H1 (cell line): ENCODE measurements around the gene NID2. TPM values are rescaled to one million over a fixed set of nuclear protein-coding genes. Genes with fewer than 3 reads are reported as not detected.

Experiments used
- CTCF ChIA-PET: fragments of 300-600 bp; sonication (Branson Sonifier 250); formaldehyde crosslinking; loops from one replicate; lab custom pipeline; 2021; ENCODE audit not compliant: partially characterized antibody; lab: Charles Lee
- POLR2A ChIA-PET: fragments of 300-600 bp; sonication (Branson Sonifier 250); formaldehyde crosslinking; loops from one replicate; lab custom pipeline; 2021; ENCODE audit warnings: inconsistent platforms; ENCODE audit not compliant: partially characterized antibody; lab: Charles Lee
- DNase-seq, 2 experiments: peaks; one replicate each; pipeline versions ENCODE4 v3.0.0 to v3.0.0-alpha.2; 2010 to 2022; ENCODE audit warnings: low spot score in 2 of 2, low read depth in 1 of 2, mixed read lengths in 1 of 2
- FAIRE-seq: peaks from 2 replicates; lab custom pipeline; 2011; peaks lifted over from hg19 to GRCh38; lab: Jason Lieb, UNC
- H2AFZ ChIP-seq: 2 replicates; pipeline ENCODE4 v1.8.1; 2012; ENCODE audit warnings: low read length, inconsistent platforms
- H2AK5ac ChIP-seq: 2 replicates; pipeline ENCODE4 v1.6.1; 2013; ENCODE audit warnings: low read depth, low read length
- H2BK120ac ChIP-seq: replicated peaks from 2 replicates; pipeline ENCODE3; 2013; ENCODE audit warnings: low read depth, low read length, inconsistent platforms
- H2BK12ac ChIP-seq: 2 replicates; pipeline ENCODE4 v1.6.1; 2013; ENCODE audit warnings: low read depth, low read length
- H2BK15ac ChIP-seq: 2 replicates; pipeline ENCODE4 v1.6.1; 2013; ENCODE audit warnings: low read length
- H2BK20ac ChIP-seq: 2 replicates; pipeline ENCODE4 v1.6.1; 2013; ENCODE audit warnings: low read length
- H2BK5ac ChIP-seq: 2 replicates; pipeline ENCODE4 v1.6.1; 2013; ENCODE audit warnings: low read depth, low read length
- H3K14ac ChIP-seq: 2 replicates; pipeline ENCODE4 v1.6.1; 2013; ENCODE audit warnings: inconsistent platforms; ENCODE audit not compliant: insufficient read length
- H3K18ac ChIP-seq: 2 replicates; pipeline ENCODE4 v1.6.1; 2013; ENCODE audit warnings: low read length; ENCODE audit errors: extremely low read depth
- H3K23ac ChIP-seq: 2 replicates; pipeline ENCODE4 v1.6.1; 2013; ENCODE audit warnings: inconsistent platforms; ENCODE audit not compliant: insufficient read length
- H3K23me2 ChIP-seq: 2 replicates; pipeline ENCODE4 v1.6.1; 2013; ENCODE audit warnings: low read depth, low read length
- H3K27ac ChIP-seq: 2 replicates; pipeline ENCODE4 v1.6.1; 2011; ENCODE audit warnings: low read depth, low read length, inconsistent platforms
- H3K27me3 ChIP-seq, 4 experiments: replicated peaks in 1 of 4; 1 replicate in 1 of 4; 2 replicates in 3 of 4; pipeline versions ENCODE4 v1.6.1 to v1.8.1; 2011 to 2013; ENCODE audit warnings: low read length in 3 of 4, mild to moderate bottlenecking in 3 of 4, inconsistent platforms in 2 of 4, mixed read lengths in 2 of 4, moderate library complexity in 1 of 4; ENCODE audit not compliant: control insufficient read depth in 3 of 4, insufficient read depth in 3 of 4; ENCODE audit errors: extremely low read depth in 1 of 4
- H3K36me3 ChIP-seq, 4 experiments: 2 replicates each; pipeline versions ENCODE4 v1.6.1 to v1.8.1; 2011 to 2013; ENCODE audit warnings: mild to moderate bottlenecking in 4 of 4, low read length in 3 of 4, moderate library complexity in 2 of 4, control low read depth in 1 of 4, inconsistent platforms in 1 of 4; ENCODE audit not compliant: insufficient read depth in 4 of 4, control insufficient read depth in 2 of 4
- H3K4ac ChIP-seq: replicated peaks from 2 replicates; pipeline ENCODE3; 2013; ENCODE audit warnings: low read length, low read depth, mixed read lengths, inconsistent platforms; ENCODE audit not compliant: insufficient read length
- H3K4me1 ChIP-seq, 4 experiments: replicated peaks in 1 of 4; 1 replicate in 1 of 4; 2 replicates in 3 of 4; pipeline versions ENCODE4 v1.6.1 to v1.8.1; 2011 to 2013; ENCODE audit warnings: low read length in 3 of 4, inconsistent platforms in 2 of 4, mixed read lengths in 1 of 4; ENCODE audit not compliant: insufficient read depth in 4 of 4, control insufficient read depth in 3 of 4
- H3K4me2 ChIP-seq, 2 experiments: 2 replicates each; pipeline versions ENCODE4 v1.6.1 to v1.8.1; 2011 to 2013; ENCODE audit warnings: low read depth in 2 of 2, low read length in 2 of 2, control low read depth in 1 of 2, inconsistent platforms in 1 of 2, mild to moderate bottlenecking in 1 of 2; ENCODE audit not compliant: insufficient read depth in 1 of 2
- H3K4me3 ChIP-seq, 4 experiments: fragments of 200-600, 300-600 bp in 1 of 4; sonication (generic), shearing (Covaris generic), sonication (Bioruptor Twin) in 1 of 4; 2 replicates each; pipeline versions ENCODE4 v1.5.1 to v1.8.1; 2011 to 2016; ENCODE audit warnings: low read length in 4 of 4, low read depth in 3 of 4, control low read depth in 2 of 4, inconsistent platforms in 2 of 4, mild to moderate bottlenecking in 2 of 4, mixed read lengths in 1 of 4, moderate library complexity in 1 of 4; ENCODE audit not compliant: insufficient read depth in 2 of 4; ENCODE audit errors: extremely low read depth in 1 of 4
- H3K56ac ChIP-seq: replicated peaks from 2 replicates; pipeline ENCODE3; 2013; ENCODE audit warnings: low read depth, mild to moderate bottlenecking, mixed read lengths, low read length, inconsistent platforms; ENCODE audit not compliant: insufficient read length
- H3K79me1 ChIP-seq: 2 replicates; pipeline ENCODE4 v1.6.1; 2013; ENCODE audit warnings: low read depth, low read length, control low read depth
- H3K79me2 ChIP-seq, 2 experiments: 2 replicates each; pipeline versions ENCODE4 v1.6.1 to v1.8.1; 2012 to 2013; ENCODE audit warnings: low read length in 2 of 2, mild to moderate bottlenecking in 2 of 2, inconsistent platforms in 1 of 2; ENCODE audit not compliant: insufficient read depth in 2 of 2, control insufficient read depth in 1 of 2
- H3K9ac ChIP-seq, 4 experiments: replicated peaks in 1 of 4; 1 replicate in 1 of 4; 2 replicates in 3 of 4; pipeline versions ENCODE4 v1.6.1 to v1.8.1; 2011 to 2013; ENCODE audit warnings: low read depth in 3 of 4, low read length in 3 of 4, control low read depth in 2 of 4, mild to moderate bottlenecking in 2 of 4, moderate library complexity in 2 of 4, inconsistent platforms in 1 of 4; ENCODE audit errors: extremely low read depth in 1 of 4
- H3K9me3 ChIP-seq, 2 experiments: 2 replicates each; pipeline versions ENCODE4 v1.6.1 to v1.8.1; 2012 to 2013; ENCODE audit warnings: mild to moderate bottlenecking in 2 of 2, moderate library complexity in 2 of 2, control low read depth in 1 of 2, inconsistent platforms in 1 of 2, low read depth in 1 of 2, low read length in 1 of 2, mixed read lengths in 1 of 2; ENCODE audit not compliant: insufficient read depth in 2 of 2
- H4K20me1 ChIP-seq, 2 experiments: replicated peaks in 1 of 2; 2 replicates each; pipeline versions ENCODE3 to v1.8.1; 2011 to 2013; ENCODE audit warnings: inconsistent platforms in 2 of 2, low read length in 2 of 2, mild to moderate bottlenecking in 1 of 2; ENCODE audit not compliant: insufficient read depth in 2 of 2, control insufficient read depth in 1 of 2
- H4K5ac ChIP-seq: 2 replicates; pipeline ENCODE4 v1.6.1; 2013; ENCODE audit warnings: low read length, low read depth, mixed read lengths, inconsistent platforms; ENCODE audit not compliant: insufficient read length
- H4K8ac ChIP-seq: 2 replicates; pipeline ENCODE4 v1.8.0; 2013; ENCODE audit warnings: mild to moderate bottlenecking, moderate library complexity, low read length, inconsistent platforms; ENCODE audit not compliant: insufficient read depth; ENCODE audit errors: extremely low read depth
- H4K91ac ChIP-seq: replicated peaks from 2 replicates; pipeline ENCODE3; 2013; ENCODE audit warnings: low read length, mixed read lengths, inconsistent platforms; ENCODE audit not compliant: insufficient read length
- CBX8 ChIP-seq: fragments of 300-800, 300-1000 bp; sonication (generic); IDR thresholded peaks from 2 replicates; pipeline ENCODE4 v1.7.1; 2016; ENCODE audit warnings: low read depth, low read length, borderline replicate concordance
- CHD1 ChIP-seq: IDR thresholded peaks from 2 replicates; pipeline ENCODE4 v1.6.1; 2012; ENCODE audit warnings: low read depth, low read length, improper control_type of control experiment
- CREB1 ChIP-seq: IDR thresholded peaks from 2 replicates; pipeline ENCODE4 v1.6.1; 2012; ENCODE audit warnings: inconsistent platforms
- RAD21 ChIP-seq, 2 experiments: IDR thresholded peaks in 1 of 2; conservative IDR thresholded peaks in 1 of 2; 2 replicates each; pipeline ENCODE4 v1.6.1; 2011; ENCODE audit warnings: low read depth in 2 of 2, low read length in 2 of 2, improper control_type of control experiment in 1 of 2, inconsistent platforms in 1 of 2, mild to moderate bottlenecking in 1 of 2, moderate library complexity in 1 of 2
- TCF12 ChIP-seq: IDR thresholded peaks from 2 replicates; pipeline ENCODE4 v1.6.1; 2011; ENCODE audit warnings: low read depth, mild to moderate bottlenecking, low read length
- WGBS, 2 experiments: shearing (Covaris generic) in 1 of 2; methylation state at CpG; one replicate each; pipeline versions ENCODE4 v1.1.6 to v1.1.7; 2013 to 2015; ENCODE audit warnings: low lambda C conversion rate in 2 of 2, mixed read lengths in 2 of 2, inconsistent platforms in 1 of 2, low coverage in 1 of 2, missing lambda C conversion rate in 1 of 2; ENCODE audit not compliant: insufficient replicate concordance in 2 of 2, insufficient coverage in 1 of 2, insufficient read length in 1 of 2; ENCODE audit errors: extremely low coverage in 1 of 2, missing lambda C conversion rate in 1 of 2; 5-methylcytosine and 5-hydroxymethylcytosine counted together
- polyA plus RNA-seq, 7 experiments: library from polyadenylated mRNA; depleted of rRNA in 3 of 7; stranded (reverse) in 5 of 7; unstranded in 2 of 7; fragments of >200 nt in 5 of 7; fragments of 200-250 nt in 2 of 7; gene quantifications; 1 replicate in 5 of 7; 2 replicates in 1 of 7; 4 replicates in 1 of 7; pipeline versions ENCODE4 v1.2.1 to v1.2.3, GENCODE V29; 2011 to 2013; ENCODE audit warnings: missing spikeins in 2 of 7, mixed read lengths in 2 of 7
- total RNA-seq: library from RNA; stranded (reverse); fragmentation: NEBNext Ultra II Directional; extraction: Animal tissue kit (Norgen Biotek cat#: 25700); gene quantifications from 2 replicates; pipeline ENCODE4 v1.2.1, GENCODE V29; 2021

Gene NID2
- total and polyA plus RNA-seq, 2 of the 8 experiments (the other 6 are each of a cell fraction or from before 2014, with no cell fraction given) = 6.1 to 12.6 TPM

DNA sequence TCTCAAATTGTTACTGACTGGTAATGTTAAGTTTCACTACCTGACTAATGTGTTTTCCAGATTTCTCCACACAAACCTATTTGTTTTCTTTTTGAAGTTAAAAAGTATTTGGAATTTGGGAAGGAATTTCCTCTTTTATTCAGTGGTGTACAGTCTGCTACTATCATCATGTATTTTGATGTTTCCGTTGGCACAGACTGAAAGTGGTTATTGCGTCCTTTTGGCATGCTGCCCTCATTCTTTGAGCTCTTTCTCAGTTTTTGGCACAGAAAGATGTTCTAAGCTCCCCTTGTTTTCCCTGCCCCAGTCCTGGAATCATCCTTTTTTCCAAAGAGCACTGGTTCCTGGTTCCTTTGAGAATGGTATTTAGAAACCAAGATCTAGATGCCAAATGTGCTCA is 110.9 kb downstream of the NID2 start:
- DNase-seq (no peak), FAIRE-seq (no peak)
- Histone ChIP-seq H2BK5ac (no peak overlapping the region), H3K79me1 (no peaks in the 10 kb centered on the region), H3K18ac (no peak overlapping the region), H2AFZ (no peak overlapping the region), H4K5ac (no peak overlapping the region), H4K91ac (no peak overlapping the region), H3K9me3 (peaks cover 12 to 13% of the 10 kb centered on the region in 2 experiments; a peak in 2 of 4 replicates), H2BK15ac (no peak overlapping the region), H4K20me1 (no peaks in the 10 kb centered on the region), H3K36me3 (peaks cover 0 to 2% (median 0%) of the 10 kb centered on the region in 4 experiments; a peak in 1 of 8 replicates), H4K8ac (no peak overlapping the region), H3K23me2 (no peaks in the 10 kb centered on the region; the same call in 1 of the 2 replicates), H3K27ac (no peak overlapping the region), H3K4ac (no peak overlapping the region), H3K9ac (no peak overlapping the region), H2AK5ac (no peak overlapping the region), H3K27me3 (no peaks in the 10 kb centered on the region), H2BK20ac (no peak overlapping the region), H3K79me2 (no peaks in the 10 kb centered on the region), H2BK120ac (no peak overlapping the region), H3K56ac (no peak overlapping the region), H3K14ac (no peak overlapping the region), H3K4me3 (no peak overlapping the region), H3K4me1 (peaks cover 0 to 2% (median 0%) of the 10 kb centered on the region in 4 experiments; a peak in 1 of 7 replicates), H3K4me2 (no peak overlapping the region), H2BK12ac (no peak overlapping the region), H3K23ac (no peak overlapping the region)
- TF ChIP-seq TCF12 = no peak
- no peak for TF ChIP-seq CREB1
- TF ChIP-seq RAD21 (IDR thresholded peaks at IDR 0.05 in 1 of 2, conservative IDR thresholded peaks at IDR 0.05 in 1 of 2; ENCODE audit: low read depth in 2 of 2, low read length in 2 of 2) = no peak
- no peak for TF ChIP-seq CBX8
- TF ChIP-seq CHD1 = no peak
- CTCF ChIA-PET = interaction anchor here (1.1 to 2.1 kb wide), 2 partner anchors 21 to 56 kb away, joined by 3 to 10 read pairs; no protein-coding TSS in a partner anchor
- POLR2A ChIA-PET = interaction anchor here (0.8 kb wide), 1 partner anchor 13 kb away, joined by 3 read pairs; no protein-coding TSS in a partner anchor
- WGBS, 2 experiments = 97% methylated on average over 2 of the region's 2 CpGs; no CpG with 5 or more reads in 1 of the 2 experiments
